Heart left ventricle (tissue), 16 donors: ENCODE results near the gene RAB6A. TPM values are rescaled to one million over a fixed set of nuclear protein-coding genes. Genes with fewer than 3 reads are reported as not detected.
"Not testable (repeated sequence)": the region's sequence is repeated elsewhere in the genome, so short reads cannot be mapped to it uniquely, and the experiment has no call there.

Experiments
- ATAC-seq, 4 donors: fragments of 200-7000 bp; cut with Tn5 transposase; one replicate each; pipeline ENCODE4 v1.9.1; 2020 to 2022; ENCODE audit warnings: moderate library complexity in 4 of 4, mild to moderate bottlenecking in 3 of 4, moderate number of reproducible peaks in 1 of 4
- DNase-seq, 5 donors: peaks; one replicate each; pipeline ENCODE4 v3.0.0-alpha.2; 2020
- H3K27ac ChIP-seq, 12 donors: fragments of 200-600 bp; sonication (generic) in 4 of 12; one replicate each; pipeline versions ENCODE4 v1.5.0 to v1.8.0; 2016 to 2022; ENCODE audit warnings: mild to moderate bottlenecking in 2 of 12
- H3K27me3 ChIP-seq, 9 donors: fragments of 200-600 bp; sonication (generic) in 2 of 9; one replicate each; pipeline versions ENCODE4 v1.5.1 to v1.8.0; 2016 to 2022; ENCODE audit warnings: mild to moderate bottlenecking in 3 of 9
- H3K36me3 ChIP-seq, 9 donors: fragments of 200-600 bp; sonication (generic) in 2 of 9; one replicate each; pipeline versions ENCODE4 v1.5.0 to v1.8.0; 2018 to 2022; ENCODE audit warnings: mild to moderate bottlenecking in 2 of 9
- H3K4me1 ChIP-seq, 12 donors: fragments of 200-600 bp; sonication (generic) in 4 of 12; one replicate each; pipeline versions ENCODE4 v1.5.0 to v1.8.0; 2016 to 2022; ENCODE audit warnings: mild to moderate bottlenecking in 3 of 12
- H3K4me3 ChIP-seq, 12 donors: fragments of 200-600 bp; sonication (generic) in 4 of 12; one replicate each; pipeline versions ENCODE4 v1.5.0 to v1.8.0; 2017 to 2022; ENCODE audit warnings: mild to moderate bottlenecking in 9 of 12, moderate library complexity in 4 of 12
- H3K9me3 ChIP-seq, 12 donors: fragments of 200-600 bp; sonication (generic) in 4 of 12; one replicate each; pipeline versions ENCODE4 v1.5.0 to v1.8.0; 2016 to 2022; ENCODE audit warnings: mild to moderate bottlenecking in 1 of 12
- POLR2A ChIP-seq, 2 donors: fragments of 450-650 bp; IDR thresholded peaks; one replicate each; pipeline ENCODE4 v1.6.1; 2017; ENCODE audit warnings: antibody characterized with exemption in 2 of 2, mild to moderate bottlenecking in 2 of 2, moderate library complexity in 2 of 2
- WGBS, 4 donors: extraction: QIAGEN DNeasy Blood & Tissue Kit in 2 of 4; methylation state at CpG; one replicate each; pipeline versions ENCODE4 v1.1.5 to v1.1.7; 2013 to 2018; 5-methylcytosine and 5-hydroxymethylcytosine counted together
- intact Hi-C, 10 donors: fragments of 100-400 bp; cut with DNase I; formaldehyde crosslinking; loops; one replicate each; pipeline versions ENCODE4 v1.11.1 to v1.14.2; 2022
- polyA plus RNA-seq, 2 donors: library from polyadenylated mRNA; stranded (reverse); fragments of 200-250 nt; gene quantifications; one replicate each; pipeline ENCODE4 v1.2.3, GENCODE V29; 2013
- total RNA-seq, 9 donors: library from RNA; depleted of rRNA in 2 of 9; stranded (reverse); fragments of >200 nt in 2 of 9; fragmentation: NEBNext Ultra II Directional in 3 of 9; extraction: Animal tissue kit (Norgen Biotek cat#: 25700) in 3 of 9; gene quantifications; one replicate each; pipeline versions ENCODE4 v1.1.0 to v1.2.4, GENCODE V29; 2016 to 2023
- TF ChIP-seq, protein P1 (sequence below), 12 donors: fragments of 200-600 bp; sonication (generic) in 4 of 12; IDR thresholded peaks; one replicate each; pipeline versions ENCODE4 v1.5.0 to v1.8.0; 2018 to 2022; ENCODE audit warnings: antibody characterized with exemption in 12 of 12, mild to moderate bottlenecking in 5 of 12
- donor health status: ischemic (EF 13 %, LVEDD 7.1; RV severe dilation, severe dysfunction).
- donor health status: healthy with polysubstance abuse.
- donor health status: DM: no; HTN: yes; CAD: no.
- donor health status: DM: no; HTN: no; CAD: no.
- donor health status: ischemic (EF 25% LVEDD 6.9; RV normal size, moderate dysfunction).
- donor health status: ischemic (EF 25% LVEDD 5.7; RV mildly dilated, moderate dysfunction).
- donor health status: healthy.
- donor health status: DM: yes; HTN: yes; CAD: no.
- donor health status: ischemic (EF 35%, LVEDD 5.7; RV mildly dilated, moderate dysfunction).
- donor health status: nonischemic (EF 11% LVEDD 7.7; RV severe dilation, severe dysfunction).
- donor health status: DM: yes; HTN: yes; CAD: no.
- donor health status: PGD.
- donor health status: ischemic (EF 29% LVEDD 5.4; RV normal size, mild dysfunction).
- donor health status: nonischemic (EF 23%, LVEDD 6.1; RV moderate dilation, normal function).

The RAB6A gene
- total and polyA plus RNA-seq, 11 donors, result 41.7 to 143 (median 117) TPM

DNA sequence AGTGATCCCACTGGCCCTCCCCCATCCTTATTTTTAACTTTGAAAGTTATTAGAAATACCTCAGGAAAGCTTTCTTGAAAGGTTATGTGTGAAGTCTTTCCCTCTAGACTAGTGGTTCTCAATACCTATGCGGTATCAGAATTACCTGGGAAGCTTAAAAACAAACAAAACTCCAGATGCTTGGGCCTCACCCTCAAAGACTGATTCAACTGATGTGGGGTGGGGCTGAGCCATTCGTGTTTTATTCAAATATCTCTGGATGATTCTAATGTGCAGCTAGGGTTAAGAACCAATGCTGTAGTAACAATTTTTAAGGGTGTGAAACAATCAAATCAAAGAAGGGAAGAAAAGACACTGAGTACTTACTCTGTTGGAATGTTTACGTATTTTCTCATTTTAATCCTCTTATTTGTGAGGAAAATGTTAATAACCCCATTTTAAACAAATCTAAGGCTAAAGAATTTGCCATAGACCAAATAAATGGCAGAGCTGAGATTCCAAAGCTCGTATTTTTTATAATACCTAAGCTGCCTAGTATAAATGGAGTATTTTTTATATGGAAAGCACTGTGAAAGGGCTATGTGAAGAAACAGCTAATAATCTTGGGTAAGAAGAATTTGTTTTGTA is 66.9 kb downstream of the RAB6A start:
- H3K4me3 ChIP-seq, result no peak overlapping the region
- no peaks in the 10 kb centered on the region for H3K27me3 ChIP-seq
- TF ChIP-seq, protein P1, sequence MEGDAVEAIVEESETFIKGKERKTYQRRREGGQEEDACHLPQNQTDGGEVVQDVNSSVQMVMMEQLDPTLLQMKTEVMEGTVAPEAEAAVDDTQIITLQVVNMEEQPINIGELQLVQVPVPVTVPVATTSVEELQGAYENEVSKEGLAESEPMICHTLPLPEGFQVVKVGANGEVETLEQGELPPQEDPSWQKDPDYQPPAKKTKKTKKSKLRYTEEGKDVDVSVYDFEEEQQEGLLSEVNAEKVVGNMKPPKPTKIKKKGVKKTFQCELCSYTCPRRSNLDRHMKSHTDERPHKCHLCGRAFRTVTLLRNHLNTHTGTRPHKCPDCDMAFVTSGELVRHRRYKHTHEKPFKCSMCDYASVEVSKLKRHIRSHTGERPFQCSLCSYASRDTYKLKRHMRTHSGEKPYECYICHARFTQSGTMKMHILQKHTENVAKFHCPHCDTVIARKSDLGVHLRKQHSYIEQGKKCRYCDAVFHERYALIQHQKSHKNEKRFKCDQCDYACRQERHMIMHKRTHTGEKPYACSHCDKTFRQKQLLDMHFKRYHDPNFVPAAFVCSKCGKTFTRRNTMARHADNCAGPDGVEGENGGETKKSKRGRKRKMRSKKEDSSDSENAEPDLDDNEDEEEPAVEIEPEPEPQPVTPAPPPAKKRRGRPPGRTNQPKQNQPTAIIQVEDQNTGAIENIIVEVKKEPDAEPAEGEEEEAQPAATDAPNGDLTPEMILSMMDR (IDR thresholded peaks at IDR 0.05), result no peak
- no peak for TF ChIP-seq POLR2A (IDR thresholded peaks at IDR 0.05)
- ATAC-seq (no peak), DNase-seq (no peak)
- no peaks in the 10 kb centered on the region for H3K4me1 ChIP-seq
- intact Hi-C loops, result no loop called here
- no peaks in the 10 kb centered on the region for H3K9me3 ChIP-seq
- no peak overlapping the region for H3K27ac ChIP-seq
- peaks cover 0 to 55% (median 22%) of the 10 kb centered on the region in 9 donors for H3K36me3 ChIP-seq
- WGBS, 4 donors, result 94 to 98% (median 95%) methylated on average over 4 of the region's 4 CpGs

DNA sequence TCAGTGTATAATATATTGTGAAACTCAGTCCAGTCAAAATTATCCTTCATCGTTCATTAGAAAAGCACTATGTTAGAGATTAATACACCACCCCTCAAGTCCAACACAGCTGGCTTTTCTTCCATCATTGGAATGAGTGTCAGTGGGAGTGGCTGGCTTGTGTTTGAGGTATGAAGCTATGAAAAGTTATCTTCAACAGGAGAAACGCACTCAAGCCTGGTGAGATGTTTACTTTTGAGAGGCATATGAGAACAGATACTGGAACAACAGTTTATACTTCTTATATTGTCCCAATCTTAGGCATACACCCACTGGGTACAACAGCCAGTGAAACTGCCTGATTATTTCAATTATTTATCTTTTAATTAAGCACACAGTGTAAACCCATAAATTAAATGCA is 80.2 kb downstream of the RAB6A start:
- TF ChIP-seq, protein P1 (IDR thresholded peaks at IDR 0.05), result no peak
- no peak for TF ChIP-seq POLR2A (IDR thresholded peaks at IDR 0.05)

GRCh38 chr11:73676552-73676951 is 84.3 kb downstream of the RAB6A start:
- H3K27ac ChIP-seq, H3K4me3 ChIP-seq, H3K9me3 ChIP-seq, DNase-seq, intact Hi-C loops, H3K4me1 ChIP-seq, H3K27me3 ChIP-seq, ATAC-seq: not testable (repeated sequence)
- WGBS, 4 donors, result 75 to 85% (median 79%) methylated on average over 5 of the region's 5 CpGs
- peaks cover 0 to 69% (median 40%) of the 10 kb centered on the region in 9 donors for H3K36me3 ChIP-seq

More for the DNA sequence above, 80.2 kb downstream of the RAB6A start:
- Histone ChIP-seq H3K36me3 (peaks cover 0 to 80% (median 57%) of the 10 kb centered on the region in 9 donors), H3K4me1 (no peaks in the 10 kb centered on the region), H3K27ac (no peak overlapping the region), H3K9me3 (no peaks in the 10 kb centered on the region), H3K4me3 (no peak overlapping the region), H3K27me3 (no peaks in the 10 kb centered on the region)
- intact Hi-C loops, result no loop called here
- WGBS, 4 donors, result 54 to 67% (median 61%) methylated on average over 2 of the region's 2 CpGs
- DNase-seq (no peak), ATAC-seq (no peak)

GRCh38 chr11:73671701-73672100 is 89.2 kb downstream of the RAB6A start:
- no peaks in the 10 kb centered on the region for H3K9me3 ChIP-seq
- H3K27ac ChIP-seq, result peak overlapping the region in 8 of 12 donors; percentile 11 to 65 (median 52)
- 52 to 73% (median 58%) methylated on average over 6 of the region's 6 CpGs for WGBS, 4 donors
- intact Hi-C loops, result no loop called here
- ATAC-seq, result peak; percentile 62 to 93 (median 89)
- peaks cover 0 to 22% (median 6%) of the 10 kb centered on the region in 9 donors for H3K36me3 ChIP-seq
- H3K4me1 ChIP-seq, result peaks cover 0 to 13% (median 6%) of the 10 kb centered on the region in 12 donors
- DNase-seq, result peak in 1 of 5 donors; percentile 68
- H3K27me3 ChIP-seq, result no peaks in the 10 kb centered on the region
- no peak for TF ChIP-seq POLR2A (IDR thresholded peaks at IDR 0.05)
- TF ChIP-seq, protein P1 (IDR thresholded peaks at IDR 0.05), result no peak
- H3K4me3 ChIP-seq, result no peak overlapping the region

DNA sequence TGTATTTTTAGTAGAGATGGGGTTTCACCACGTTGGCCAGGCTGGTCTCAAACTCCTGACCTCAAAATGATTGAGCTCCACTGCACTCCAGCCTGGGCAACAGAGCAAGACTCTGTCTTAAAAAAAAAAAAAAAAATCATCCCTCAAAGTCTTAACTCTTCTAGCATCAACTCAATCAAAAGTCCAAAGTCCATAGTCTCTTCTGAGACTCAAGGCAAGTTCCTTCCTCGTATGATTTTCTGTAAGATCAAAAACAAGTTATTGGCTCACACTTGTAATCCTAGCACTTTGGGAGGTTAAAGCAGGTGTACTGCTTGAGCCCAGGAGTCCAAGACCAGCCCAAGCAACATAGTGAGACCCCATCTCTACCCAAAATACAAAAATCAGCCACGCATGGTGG is 90.1 kb downstream of the RAB6A start:
- no peak for DNase-seq
- ATAC-seq, result no peak
- Histone ChIP-seq H3K4me3 (no peak overlapping the region), H3K36me3 (peaks cover 0 to 14% (median 0%) of the 10 kb centered on the region in 9 donors), H3K9me3 (no peaks in the 10 kb centered on the region), H3K4me1 (peaks cover 0 to 13% (median 6%) of the 10 kb centered on the region in 12 donors), H3K27ac (no peak overlapping the region), H3K27me3 (no peaks in the 10 kb centered on the region)
- WGBS, 4 donors, result 90 to 99% (median 94%) methylated on average over 3 of the region's 3 CpGs
- intact Hi-C loops, result no loop called here
- TF ChIP-seq, protein P1 (IDR thresholded peaks at IDR 0.05), result no peak
- no peak for TF ChIP-seq POLR2A (IDR thresholded peaks at IDR 0.05)
